Measurements from ENCODE around the gene TXNDC16.

TXNDC16 gene

GRCh38 chr14:52443506-52443905, 108.8 kb downstream of the TXNDC16 start:
- no peak for DNase-seq

GRCh38 chr14:52442602-52443001, 109.7 kb downstream of the TXNDC16 start:
- no peak for DNase-seq

GRCh38 chr14:52442166-52442565, 110.1 kb downstream of the TXNDC16 start:
- no peak for DNase-seq

DNA sequence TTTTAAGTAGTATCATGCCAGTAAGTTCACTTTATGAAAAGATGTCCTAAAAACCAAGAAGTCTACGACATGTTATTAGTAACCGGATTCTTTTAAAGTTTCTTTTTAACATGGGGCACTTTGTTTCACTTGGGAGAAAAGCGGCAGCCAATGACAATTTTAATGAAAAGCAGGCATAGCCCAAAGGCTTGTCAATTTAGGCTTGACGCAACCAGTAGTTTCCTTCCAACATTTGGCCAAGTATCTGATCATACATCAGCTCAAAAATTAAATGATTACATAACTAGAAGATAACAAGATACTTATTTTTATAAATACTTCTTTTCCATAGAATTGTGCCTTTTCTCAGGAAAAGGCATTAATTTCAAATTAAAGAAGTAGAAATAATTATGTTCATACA, 112.8 kb downstream of the TXNDC16 start:
- DNase-seq, result no peak

DNA sequence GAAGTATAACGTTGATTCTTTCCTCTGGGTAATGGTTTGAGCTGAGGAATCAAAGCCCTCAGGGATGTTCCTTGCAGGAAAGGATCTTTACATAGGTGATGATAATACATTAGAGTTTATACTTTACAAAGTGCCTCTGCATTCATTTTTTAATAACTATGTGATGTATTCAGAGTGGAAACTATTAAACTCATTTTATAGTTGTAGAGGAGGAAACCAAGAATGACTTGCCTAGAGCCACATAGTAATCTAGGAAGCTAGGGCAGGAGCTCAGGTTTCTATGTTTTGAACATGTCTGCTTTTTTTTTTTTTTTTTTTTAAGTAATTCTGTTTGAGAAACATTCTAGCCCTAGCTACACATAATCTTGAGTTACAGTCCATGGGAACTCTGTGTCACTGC, 117.3 kb downstream of the TXNDC16 start:
- DNase-seq, result no peak

- no peak for DNase-seq
Measured at GRCh38 chr14:52430474-52430873, 121.8 kb downstream of the TXNDC16 start.

GRCh38 chr14:52429451-52429850, 122.9 kb downstream of the TXNDC16 start:
- DNase-seq, result no peak

GRCh38 chr14:52427460-52427859, 124.8 kb downstream of the TXNDC16 start:
- DNase-seq, result no peak

DNA sequence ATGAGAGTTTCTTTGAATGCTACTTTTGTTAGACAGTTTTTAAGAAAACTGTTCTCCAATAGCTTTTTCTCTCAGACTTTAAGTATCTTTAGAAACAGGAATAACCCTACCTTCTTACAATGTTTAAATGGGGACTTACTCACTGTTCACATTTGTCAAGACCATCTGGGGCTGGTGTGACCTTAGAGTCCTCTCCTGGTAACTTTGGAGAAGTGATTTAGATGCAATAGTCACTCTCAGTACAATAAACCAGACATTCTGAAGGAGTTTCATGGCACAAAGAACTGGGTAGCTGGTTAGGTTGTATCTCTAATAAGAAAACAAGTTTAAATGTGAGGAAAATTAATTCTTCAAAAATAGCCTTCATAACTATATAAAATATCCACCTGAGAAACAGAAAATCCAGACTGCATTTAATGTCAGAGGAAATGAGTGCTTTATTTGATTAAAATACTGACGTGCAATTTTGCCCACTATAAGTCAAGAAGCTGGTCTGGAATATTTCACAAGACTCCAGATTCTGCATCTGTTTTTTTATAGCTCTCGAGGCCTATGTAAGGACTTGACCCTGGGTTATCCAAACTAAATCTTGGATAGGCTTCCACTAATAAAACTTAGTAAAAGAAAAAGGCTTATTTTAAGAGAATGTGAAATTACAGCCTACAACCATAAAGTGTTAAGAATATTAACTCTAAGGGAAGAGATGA, 129.5 kb downstream of the TXNDC16 start:
- no peak for DNase-seq

DNA sequence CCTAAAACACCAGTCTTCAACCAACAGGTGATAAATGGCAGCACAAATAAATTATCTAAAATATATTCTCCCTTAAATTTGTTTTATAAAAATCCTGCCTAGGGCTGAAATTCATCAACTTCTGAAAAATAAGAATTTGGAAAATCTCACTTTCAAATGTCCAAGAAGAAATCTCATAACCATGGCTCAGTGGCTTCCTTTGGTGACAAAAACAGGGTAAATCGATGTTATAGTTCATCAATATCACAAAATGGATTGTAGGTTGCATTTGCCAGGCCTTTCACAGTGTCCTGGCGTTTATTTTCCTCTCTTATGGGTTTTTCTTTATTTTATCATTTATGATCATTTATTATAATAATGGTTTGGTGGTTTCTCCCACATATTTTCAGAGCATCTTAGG, 135.2 kb downstream of the TXNDC16 start:
- DNase-seq, result no peak

GRCh38 chr14:52413729-52414408, 138.4 kb downstream of the TXNDC16 start:
- DNase-seq, result no peak

GRCh38 chr14:52412426-52412825, 139.9 kb downstream of the TXNDC16 start:
- no peak for DNase-seq

DNA sequence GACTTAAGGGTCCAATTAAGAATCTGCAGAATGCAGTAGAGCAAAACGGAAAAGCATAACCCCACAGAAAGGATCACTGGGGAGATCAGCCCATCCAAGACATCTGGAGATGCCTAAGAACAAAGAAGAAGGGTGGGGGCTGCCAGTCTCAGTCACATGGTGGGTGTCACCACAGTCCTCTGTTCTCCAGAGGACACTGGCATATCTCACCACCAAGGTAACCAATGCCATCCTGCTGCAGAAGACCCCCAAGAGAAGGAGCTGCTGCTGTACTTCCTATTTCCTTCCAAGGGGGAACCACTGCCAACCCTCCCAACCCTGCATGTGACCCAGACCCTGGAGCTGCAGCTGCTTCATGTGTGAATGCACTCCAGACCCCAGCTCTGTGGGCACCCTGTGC, 147.0 kb downstream of the TXNDC16 start:
- no peak for DNase-seq

GRCh38 chr14:52402812-52403526, 149.3 kb downstream of the TXNDC16 start:
- no peak for DNase-seq

DNA sequence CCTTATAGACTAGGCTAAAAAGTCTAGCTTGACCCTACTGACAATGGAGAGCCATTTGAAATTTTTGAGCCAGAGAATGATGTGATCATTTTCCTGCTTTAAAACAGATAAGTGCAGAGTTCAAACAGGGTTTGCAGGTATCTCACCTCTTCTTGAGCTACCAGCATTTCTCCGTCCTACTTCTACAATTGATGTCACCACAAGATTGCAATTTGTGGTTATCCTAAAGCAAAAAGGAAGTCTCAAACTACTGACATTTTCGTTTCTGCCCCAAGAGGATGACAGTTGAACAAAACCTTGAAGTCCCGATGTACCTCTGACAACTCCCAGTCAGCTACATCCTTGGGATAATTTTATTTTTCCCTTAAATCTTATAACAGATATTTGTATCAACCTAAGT, 151.5 kb downstream of the TXNDC16 start:
- DNase-seq, result no peak

DNA sequence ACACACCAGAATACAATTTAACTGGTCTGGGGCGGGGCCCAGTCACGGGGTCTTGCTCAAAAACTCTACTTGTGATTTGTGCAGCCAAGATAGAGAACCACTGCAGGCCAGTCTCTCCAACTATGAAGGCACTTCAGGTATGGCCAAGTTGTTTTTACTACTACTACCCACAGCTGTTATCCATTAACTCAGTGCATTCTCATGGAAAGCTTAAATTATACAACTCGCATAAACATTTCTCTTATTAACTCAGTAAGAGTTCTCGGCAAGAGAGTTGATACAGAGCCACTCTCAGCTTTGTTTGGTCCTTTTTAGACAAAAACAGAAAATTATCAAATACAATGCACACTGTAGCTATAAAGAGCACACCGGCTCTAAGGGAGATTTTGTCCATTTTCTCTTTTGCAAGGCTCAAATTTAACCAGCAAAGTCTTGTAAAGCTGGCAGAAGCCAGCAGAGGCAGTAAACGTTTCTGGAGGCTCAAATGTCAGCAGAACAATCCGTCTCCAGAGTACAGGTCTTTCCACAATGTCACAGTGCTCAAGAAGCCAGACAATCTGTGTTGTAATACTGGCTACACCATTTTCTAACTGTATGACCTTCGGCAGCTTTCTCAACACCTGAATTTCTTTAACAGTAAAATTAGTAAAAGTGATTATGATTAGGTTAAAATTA, 152.2 kb downstream of the TXNDC16 start:
- DNase-seq, result no peak

- no peak for DNase-seq
Measured at GRCh38 chr14:52399104-52399503, 153.2 kb downstream of the TXNDC16 start.

GRCh38 chr14:52397844-52398243, 154.5 kb downstream of the TXNDC16 start:
- DNase-seq, result no peak

DNA sequence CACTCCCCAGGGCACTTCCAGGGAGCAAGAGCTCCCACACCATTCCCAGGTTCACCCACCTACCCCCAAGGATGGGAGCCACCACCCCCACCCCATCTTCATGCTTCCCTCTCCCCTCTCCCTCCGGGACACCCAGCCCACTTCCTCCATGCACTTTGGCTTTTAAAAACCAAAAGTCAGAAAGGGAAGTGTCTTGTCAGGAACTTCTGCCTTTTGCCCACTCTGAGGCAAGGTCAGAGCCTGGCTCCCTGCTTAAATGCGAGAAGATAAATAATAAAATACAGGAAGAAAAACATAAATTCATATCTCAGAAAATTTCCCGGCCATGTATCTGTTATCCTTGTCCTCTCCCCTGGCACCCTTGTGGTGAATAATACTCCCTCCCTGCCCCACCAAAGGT, 156.6 kb downstream of the TXNDC16 start:
- no peak for DNase-seq

GRCh38 chr14:52391881-52392615, 160.3 kb downstream of the TXNDC16 start:
- no peak for DNase-seq

Measured in NCI-H2081 (cell line).